Measurements from ENCODE around the gene RAP1GAP2.
"Not testable (repeated sequence)": the region's sequence is repeated elsewhere in the genome, so short reads cannot be mapped to it uniquely, and the experiment has no call there.

The RAP1GAP2 gene

DNA sequence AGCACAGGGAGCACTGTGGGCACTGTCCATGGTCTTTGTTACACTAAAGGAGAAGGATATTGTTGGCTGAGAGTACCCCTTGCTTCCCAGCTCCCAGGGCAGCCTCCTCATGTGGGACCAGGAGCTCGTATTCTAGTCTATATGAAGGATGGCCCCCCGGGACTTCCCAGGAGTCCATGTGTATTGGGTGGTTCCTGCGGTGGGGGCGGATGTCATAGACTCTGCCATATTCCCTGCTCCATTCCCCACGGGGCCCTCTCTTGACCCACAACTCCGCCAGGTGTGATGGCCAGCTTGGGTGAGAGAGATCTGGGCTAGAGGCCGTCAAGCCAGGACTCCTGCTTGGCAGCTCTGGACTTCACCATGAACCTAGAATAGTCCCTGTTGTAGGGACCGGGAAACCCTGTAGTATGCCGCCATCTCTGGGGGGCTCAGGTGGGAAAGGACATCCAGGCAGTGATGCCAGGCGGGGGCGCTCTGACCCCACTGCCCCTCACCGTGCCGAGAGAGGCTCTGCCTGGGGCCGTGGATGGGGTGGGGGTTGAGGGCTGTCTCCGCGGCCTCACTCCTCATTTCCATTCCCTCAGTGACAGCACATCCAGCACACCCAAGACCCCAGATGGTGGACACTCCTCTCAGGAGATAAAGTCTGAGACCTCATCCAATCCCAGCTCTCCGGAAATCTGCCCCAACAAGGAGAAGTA is 229.3 kb downstream of the RAP1GAP2 start:
- DNase-seq (ENCODE audit: low read depth), result no peak

- DNase-seq (ENCODE audit: low read depth), result no peak
These were observed 230.1 kb downstream of the RAP1GAP2 start for GRCh38 chr17:3026125-3026855.

DNA sequence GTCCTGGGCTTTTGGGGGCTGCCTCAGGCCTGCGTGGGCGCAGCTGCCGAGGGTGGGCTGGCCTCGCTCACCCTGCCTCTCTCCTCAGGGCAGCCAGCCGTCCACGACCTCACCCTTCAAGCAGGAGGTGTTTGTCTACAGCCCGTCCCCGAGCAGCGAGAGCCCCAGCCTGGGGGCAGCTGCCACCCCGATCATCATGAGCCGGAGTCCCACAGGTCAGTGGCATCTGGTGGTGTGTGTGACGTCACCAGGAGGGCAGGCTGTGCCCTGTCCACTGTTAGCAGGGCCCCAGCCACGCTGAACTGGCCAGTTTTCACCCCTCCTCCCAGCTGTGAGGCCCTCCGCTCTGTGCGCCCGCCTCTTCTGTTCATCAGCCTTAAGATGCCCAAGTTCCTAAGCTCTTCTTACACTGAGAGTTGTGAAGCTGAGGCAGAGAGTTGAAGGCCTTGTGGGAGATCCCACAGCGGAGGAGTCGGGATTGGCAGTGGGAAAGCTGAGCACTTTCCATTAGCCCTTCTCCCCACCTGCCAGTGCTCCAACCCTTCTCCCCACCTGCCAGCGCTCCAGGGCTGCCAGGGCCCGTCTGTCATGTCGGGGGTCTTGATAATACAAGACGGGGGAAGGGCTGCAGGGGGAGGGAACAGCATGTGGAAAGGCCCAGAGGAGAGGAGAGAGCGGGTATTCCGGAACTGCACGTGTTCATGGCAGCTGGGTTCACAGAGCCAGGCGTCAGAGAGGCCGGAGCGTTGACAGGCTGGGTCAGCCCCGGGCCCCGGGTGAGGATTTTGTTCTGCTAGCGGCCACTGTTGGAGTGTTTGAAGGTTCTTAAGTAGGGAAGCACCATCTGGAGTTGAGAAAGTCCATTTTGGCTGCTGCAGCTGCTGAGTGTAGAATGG is 230.9 kb downstream of the RAP1GAP2 start:
- DNase-seq (ENCODE audit: low read depth), result no peak

DNA sequence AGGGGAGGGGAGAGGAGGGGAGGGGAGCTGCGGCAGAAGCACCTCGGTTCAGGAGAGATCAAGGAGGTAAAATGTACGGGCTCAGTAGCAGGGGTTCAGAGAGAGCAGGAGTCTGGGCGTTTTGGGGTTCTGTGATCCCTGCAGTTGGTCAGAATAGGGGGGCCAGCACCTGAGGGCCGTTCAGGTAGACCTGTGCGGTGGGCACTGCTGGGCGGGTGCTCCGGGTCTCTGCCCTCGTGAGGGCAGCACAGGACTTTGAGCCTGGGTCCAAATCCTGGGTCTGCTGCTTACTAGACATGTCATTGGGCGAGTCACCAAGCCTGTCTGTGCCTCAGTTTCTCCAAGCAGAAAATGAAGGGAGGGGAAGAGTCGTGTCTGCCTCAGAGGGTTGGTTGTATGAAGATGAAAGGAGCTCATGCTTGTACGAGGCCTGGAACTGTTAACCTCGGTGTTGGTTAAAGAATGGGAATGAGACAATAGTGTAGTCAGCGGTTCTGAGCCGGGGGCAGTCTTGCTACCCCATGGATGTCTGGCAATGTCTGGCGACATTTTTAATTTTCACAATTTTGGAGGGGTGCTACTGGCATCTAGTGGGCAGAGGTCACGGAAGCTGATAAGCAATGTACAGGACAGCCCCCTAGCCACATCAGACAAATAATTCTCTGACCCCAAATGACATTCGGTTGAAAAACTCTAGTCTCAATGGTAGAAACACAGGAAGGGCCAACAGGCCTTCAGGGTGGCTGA is 231.7 kb downstream of the RAP1GAP2 start:
- DNase-seq (ENCODE audit: low read depth), result no peak

DNA sequence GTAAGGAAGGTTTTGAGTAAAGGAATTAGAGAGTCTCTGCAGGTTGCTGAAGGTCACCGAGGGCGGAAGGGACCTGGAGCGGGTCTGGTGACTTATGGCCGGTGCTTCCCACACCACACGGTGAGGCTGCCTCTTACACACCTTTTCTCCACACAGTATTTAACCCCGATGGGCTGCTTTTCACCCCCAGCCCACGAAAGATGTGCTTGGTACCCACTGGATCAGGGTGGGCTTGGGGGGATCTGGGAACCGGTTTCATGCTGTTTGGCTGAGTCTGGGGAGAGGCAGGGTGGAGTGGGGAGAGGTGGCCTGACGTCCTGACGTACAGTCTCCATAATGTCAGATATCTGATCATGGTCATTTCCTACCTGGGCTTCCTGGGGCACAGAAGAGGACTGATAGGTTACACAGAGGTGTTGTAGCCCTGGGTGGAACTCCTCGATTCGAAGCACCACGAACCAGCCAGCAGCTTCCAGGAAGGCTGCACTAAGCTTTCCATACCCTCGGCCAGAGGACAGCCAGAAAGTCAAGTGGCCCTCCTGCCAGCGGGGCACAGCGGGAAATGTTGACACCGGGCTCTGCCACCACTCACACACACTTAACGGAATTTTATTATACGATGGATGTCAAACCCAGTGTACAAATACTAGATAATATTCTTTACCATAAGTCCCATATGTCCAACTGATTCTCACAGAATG is 233.1 kb downstream of the RAP1GAP2 start:
- DNase-seq (ENCODE audit: low read depth), result no peak

- no peak for DNase-seq (ENCODE audit: low read depth)
These were observed 233.9 kb downstream of the RAP1GAP2 start for GRCh38 chr17:3030096-3030495.

DNA sequence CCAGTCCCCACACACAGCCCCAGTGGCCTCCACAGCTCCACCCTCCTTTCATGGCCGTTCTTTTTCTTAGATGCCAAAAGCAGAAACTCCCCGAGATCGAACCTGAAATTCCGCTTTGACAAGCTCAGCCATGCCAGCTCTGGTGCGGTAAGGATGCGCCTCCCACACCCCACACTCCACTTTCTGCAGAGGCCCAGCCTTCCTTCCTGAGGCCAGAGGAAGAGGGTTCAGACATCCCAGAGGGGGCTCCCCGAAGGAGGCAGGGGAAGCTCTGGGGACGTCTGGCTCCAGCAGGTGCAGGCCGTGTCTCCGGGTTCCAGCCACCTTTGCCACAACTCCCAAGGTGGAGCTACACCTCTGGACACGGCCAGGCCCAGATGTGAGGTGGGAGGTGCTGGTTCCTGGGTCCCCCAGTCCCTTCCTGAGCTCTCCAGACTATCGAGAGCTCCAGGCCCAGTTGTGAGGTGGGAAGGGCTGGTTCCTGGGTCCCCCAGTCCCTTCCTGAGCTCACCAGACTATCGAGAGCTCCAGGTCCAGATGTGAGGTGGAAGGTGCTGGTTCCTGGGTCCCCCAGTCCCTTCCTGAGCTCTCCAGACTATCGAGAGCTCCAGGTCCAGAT is 234.7 kb downstream of the RAP1GAP2 start:
- not testable (repeated sequence) for DNase-seq (ENCODE audit: low read depth)

DNA sequence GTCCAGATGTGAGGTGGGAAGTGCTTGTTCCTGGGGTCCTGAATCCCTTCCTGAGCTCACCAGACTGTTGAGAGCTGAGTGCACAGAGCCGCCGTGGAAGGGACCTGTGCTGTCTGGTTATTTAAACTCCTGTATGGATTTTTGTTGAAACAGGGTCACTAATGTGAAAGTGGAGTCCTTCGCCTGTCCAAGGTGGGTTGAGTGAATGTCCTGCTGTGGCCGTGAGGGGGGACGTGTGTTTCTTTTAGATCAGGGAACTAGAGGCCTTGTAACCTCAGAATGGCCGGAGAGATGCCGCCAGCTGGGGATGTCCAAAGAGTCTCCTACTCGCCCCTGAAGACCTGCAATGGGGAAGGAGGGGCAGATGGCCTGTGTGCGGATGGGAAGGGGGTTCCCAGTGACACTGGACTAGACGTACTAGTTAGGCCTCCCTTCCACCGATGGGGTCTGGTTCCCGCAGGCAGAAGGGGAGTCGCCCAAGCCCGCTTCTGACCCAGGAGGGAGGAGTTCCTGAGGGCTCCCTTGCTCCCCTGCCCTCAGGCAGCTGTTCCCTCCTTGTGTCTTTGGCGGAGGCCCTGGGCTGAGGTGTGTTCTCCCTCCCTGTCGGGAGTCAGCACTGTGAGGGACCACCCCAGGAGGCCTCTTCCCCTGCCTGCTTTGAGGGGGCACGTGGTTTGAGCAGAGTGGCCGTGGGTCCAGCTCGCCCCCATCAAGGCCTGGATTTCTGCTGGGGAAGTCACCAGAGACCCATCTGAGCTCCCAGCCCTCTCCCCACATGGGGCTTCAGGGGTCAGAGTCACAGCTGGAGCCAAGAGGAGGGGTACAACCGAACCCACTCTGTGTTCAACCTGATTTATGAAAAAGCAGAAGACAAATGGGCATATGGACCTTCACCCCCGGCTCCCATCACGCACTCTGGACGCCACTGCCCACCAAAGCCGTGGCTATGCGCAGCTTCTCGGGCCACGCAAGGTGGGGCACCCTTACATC is 236.3 kb downstream of the RAP1GAP2 start:
- no peak for DNase-seq (ENCODE audit: low read depth)

DNA sequence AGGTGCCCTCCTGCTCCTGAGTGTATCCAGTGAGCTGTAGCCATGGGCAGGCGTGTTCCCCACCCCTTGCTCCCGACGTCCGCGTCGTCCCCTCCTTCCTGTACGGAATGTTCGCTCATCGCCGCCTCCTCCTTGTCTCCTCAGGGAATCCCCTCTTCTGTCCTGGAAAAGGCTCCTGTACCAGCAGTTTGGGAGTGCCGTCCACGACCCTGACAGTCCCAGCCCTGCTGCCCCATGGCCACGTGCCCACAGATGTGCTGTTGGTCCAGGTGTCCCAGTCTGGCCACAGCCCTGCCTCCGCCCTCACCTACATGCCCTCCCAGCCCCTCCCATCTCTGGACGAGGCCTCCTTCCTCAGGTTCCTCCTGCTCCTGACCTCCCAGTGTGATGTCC is 237.0 kb downstream of the RAP1GAP2 start:
- DNase-seq (ENCODE audit: low read depth), result no peak

DNA sequence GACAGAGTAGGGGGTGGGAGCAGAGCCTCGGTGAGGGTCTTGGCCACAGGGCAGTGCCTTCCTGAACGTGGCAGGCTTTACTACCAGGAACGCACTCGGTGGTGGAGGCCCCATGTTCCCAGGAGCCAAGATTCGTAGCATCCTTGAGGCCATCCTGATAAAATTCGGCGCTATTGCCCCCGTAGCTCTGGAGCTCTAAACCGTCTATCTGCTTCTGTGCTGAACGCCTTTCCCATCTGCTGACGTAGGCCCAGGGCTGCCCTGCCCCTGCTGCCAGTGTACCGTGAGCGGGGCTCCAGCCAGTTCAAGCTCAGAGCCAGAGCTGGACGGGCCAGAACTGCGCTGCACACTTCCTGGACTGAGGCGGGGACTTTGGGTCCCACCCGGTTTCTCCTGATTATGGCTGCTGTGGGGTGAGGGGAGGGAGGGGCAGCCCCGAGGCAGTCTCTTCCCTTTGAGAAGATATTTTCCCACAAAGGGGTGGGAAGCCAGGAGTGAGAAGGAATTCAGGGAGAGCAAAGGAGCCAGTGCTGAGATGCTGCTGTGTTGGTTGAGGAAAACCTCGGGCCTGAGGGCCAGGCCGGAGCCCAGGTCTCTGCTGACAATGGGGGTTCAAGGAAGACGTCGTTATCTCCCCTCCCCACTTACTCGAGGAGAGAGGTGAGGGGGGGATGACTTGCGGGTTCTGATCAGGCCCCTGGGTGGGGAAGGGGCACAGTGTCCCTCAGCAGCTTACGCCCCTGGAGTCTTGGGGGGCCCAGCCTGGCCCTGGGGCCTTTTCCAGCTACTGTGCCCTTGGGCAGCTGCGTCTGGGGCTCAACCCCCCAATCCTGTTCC is 237.7 kb downstream of the RAP1GAP2 start:
- DNase-seq (ENCODE audit: low read depth), result no peak

DNA sequence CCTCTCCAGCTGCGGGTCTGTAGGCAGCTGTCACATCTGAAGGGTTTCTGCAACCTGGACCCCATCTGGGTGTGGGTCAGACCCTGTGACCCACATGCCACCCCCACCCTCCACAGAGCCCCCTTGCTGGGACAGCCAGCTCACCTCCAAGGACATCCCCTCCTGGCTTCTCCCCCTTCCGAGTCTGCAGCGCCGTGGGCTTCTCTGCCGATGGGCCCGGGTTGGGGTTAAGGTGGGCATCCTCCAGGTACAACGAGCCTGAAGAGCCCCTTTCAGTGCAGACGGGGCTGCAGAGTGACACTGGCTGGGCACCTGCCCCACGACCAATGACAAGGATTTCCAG is 238.3 kb downstream of the RAP1GAP2 start:
- no peak for DNase-seq (ENCODE audit: low read depth)

DNA sequence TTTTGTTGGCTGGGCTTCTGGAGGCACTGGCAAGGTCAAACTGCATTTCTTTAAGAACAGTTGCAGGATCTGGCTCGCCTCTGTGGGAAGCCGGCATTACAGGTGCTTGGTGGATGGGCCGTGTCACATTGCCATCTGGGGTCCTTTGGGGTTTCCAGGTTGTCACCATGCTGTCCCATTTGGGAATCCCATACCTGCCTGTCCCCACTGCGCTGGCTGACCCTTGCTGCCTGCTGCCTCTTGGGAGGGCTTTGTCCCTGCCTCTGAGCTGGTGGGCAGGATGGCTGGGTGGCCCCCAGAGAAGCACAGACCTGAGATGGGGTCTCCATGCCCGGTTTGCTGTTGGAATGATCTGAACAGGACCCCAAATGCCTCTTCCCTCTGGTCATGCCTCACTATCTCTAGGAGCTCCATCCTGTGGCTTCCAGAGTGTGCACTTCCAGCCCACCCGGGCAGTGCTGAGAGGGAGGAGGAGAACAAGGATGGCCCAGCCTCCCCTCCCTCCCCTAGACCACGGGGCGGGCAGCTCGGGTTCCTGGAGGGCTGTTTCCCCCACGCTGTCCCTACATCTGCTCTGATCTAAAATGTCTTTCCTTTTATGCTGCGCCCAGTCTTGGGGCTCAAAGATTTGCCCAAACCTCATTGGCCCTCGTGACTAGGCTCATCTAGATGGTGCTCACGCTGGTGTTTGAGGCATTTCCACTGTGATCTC is 239.2 kb downstream of the RAP1GAP2 start:
- DNase-seq (ENCODE audit: low read depth), result no peak

DNA sequence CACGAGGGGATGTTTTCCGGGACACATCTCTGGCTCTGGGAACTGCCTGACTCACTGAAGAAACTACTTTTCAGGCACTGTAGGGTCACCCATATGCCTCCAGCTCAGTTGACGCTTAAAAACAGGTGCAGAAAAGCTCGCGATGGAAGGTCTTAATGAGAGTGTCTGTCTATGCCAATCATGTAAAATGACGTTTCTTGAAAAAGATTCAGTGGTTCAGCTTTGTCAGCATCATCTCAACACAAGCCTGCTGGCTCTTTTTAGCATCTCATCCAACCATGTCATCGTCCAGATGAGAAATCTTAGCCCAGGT is 239.7 kb downstream of the RAP1GAP2 start:
- no peak for DNase-seq (ENCODE audit: low read depth)

- DNase-seq (ENCODE audit: low read depth), result no peak
These were observed 240.6 kb downstream of the RAP1GAP2 start for GRCh38 chr17:3036800-3037199.

- DNase-seq (ENCODE audit: low read depth), result no peak
These were observed 241.0 kb downstream of the RAP1GAP2 start for GRCh38 chr17:3037259-3037658.

DNA sequence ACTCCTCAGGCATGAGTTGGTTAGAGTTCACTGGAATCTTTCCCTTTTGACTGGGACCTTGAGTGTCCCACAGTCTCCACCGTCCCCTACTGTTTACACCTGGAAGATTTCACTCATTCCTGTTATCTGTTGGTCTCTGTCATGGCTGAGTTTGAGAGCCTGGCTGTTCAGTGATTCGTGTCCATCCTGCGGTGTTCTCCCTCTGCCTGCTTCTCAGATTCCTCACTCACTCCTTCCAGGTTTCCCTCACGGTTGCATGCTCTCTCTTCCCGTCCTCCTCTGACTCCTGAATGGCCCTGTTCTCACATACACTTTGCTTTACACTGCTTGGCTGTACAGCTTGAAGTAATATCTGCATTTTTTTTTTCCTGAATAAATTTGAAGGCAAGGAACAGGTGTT is 242.7 kb downstream of the RAP1GAP2 start:
- DNase-seq (ENCODE audit: low read depth), result no peak

DNA sequence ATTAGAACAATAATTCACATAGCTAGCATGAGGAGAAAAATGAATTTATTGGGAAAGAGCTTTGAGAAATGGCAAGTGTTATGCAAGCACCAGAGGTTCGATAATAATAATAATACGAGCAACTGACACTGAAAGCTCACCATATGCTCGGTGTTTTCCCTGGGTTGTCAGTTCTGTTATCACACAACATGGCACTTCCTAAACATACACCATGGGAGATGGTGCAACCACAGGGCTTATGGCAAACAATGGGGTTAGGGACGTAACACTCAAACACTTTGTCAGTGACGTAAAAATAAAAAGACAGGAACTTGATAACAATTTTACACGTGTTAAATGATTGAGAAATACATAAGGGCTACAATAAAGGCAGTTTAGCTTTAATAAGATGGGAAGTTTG is 243.5 kb downstream of the RAP1GAP2 start:
- no peak for DNase-seq (ENCODE audit: low read depth)

DNA sequence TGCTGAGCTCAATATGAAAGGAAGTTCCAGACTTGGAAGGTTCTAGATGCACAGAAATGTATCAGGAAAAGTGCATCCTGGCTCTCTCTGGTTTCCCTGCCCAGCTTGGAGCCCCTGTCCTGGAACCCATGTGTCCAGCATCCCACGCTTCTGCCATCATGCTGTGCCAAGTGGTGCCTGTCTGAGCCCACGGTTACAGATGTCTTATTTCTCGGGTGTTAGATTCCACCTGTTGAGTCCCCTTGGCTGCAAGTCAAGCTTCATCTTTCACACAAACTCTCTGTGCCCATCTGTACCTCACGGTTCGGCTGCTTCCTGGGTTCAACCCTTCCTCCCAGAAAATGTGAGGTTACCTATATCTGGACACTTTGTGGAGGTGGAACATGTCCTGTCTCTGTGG is 244.6 kb downstream of the RAP1GAP2 start:
- no peak for DNase-seq (ENCODE audit: low read depth)

Data from stimulated activated CD8-positive, alpha-beta memory T cell treated with anti-CD3 and anti-CD28 coated beads, Interleukin-15, amount 100 ng/mL, for 1 hour (primary cell).